Measurements from ENCODE around the gene MXRA8.

Gene MXRA8

DNA sequence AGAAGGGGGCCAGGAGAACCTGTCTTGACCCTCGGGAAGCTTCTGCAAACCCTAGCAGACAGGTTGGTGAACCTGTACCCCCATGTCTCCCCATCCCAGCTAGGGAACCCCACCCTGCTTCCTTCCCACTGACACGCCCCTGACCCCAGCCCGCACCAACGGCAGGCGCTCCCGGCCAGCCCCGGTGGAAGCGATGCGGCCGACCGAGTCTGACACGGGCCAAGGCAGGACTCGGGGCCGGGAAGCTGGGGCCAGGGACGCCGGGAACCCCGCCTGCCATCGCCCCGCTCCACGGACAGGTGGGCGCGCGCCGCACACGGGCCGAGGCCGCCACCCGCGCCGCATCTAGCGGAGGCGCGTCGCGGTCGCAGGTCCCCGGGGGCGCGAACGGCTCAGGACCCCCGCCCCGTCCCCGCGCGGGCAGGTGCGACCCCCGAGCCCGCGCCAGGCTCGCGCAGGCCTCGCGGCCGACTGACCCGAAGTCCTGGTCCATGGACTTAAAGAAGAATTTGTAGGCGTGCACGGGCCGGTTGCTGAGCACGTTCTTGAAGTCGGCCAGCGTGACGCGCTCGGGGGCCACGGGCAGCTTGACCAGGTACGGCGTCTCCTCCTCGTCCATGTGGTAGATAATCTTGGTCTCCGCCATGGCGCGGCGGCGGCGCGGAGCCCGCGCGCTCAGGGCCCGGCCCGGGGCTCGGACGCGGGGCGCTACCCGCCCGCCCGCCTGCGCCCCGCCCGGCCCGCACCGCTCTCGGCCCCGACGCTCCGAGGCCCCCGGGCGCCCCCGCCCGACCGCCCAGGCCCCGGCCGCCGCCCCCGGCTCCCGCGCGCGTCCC, 9.7 kb downstream of the MXRA8 start:
- DNase-seq (ENCODE audit: low read depth), result no peak

DNA sequence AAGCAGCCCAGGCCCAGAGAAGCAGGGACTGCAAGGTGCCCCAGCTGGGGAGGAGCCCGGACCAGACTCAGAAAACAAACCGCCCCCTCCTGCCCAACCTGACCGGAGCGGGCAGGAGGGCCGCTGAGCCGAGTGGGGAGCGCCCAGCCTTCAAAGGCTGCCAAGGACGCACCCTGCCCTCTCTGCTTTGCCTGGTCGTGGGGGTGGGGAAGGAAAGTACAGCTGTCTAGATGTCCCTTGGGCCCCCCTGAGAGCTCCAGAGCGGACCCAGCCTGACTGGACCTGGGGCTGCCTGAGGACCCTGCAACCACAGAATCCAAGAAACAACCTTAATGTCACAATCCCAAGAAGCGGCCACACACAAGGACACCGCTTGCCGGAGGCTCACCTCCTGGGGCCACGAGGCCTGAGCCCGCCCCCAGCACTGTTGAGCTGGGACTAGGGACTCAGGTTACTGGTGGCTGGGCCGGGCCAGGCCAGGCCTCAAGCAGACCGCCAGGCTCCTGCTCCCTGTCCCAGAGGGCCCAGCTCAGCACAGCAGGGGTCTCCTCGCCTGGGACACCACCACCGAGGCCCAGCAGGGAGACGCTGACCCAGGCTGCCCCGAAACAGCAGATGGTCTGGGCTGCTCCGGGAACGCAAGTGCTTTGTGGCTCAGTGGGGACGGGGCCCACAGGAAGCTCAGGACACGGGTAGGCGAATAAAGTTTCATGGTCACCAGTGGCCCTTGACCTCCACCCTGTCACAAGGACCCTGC, 10.5 kb downstream of the MXRA8 start:
- no peak for DNase-seq (ENCODE audit: low read depth)

DNA sequence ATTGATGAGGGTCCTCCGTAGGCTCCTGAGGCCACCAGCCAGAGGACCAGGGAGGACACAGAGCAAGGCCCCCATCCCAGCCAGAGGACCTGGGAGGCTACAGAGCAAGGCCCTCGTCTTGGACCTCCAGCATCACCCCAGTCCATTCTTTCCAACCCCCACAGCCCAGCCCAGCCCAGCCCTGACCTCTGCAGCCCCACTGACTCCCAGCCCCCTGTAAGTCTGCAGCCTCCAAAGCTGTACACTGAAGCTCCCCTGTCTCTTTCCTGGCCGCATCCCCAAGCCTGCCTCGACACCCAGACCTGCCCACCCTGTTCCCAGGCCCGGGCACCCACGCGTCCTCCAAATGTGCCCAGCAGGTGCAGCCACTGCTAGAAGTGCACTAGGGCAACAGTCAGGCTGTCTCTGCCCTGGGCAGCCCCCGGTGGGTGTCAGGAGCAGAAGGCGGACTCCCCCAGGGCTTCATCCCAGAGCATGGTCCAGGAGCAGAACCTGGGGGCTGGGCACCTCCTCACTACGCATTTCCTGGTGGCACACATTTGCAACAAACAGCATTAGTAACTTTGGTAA, 11.2 kb downstream of the MXRA8 start:
- DNase-seq (ENCODE audit: low read depth), result no peak

GRCh38 chr1:1346501-1346890, 11.9 kb downstream of the MXRA8 start:
- no peak for DNase-seq (ENCODE audit: low read depth)

GRCh38 chr1:1345860-1346500, 12.4 kb downstream of the MXRA8 start:
- DNase-seq (ENCODE audit: low read depth), result no peak

DNA sequence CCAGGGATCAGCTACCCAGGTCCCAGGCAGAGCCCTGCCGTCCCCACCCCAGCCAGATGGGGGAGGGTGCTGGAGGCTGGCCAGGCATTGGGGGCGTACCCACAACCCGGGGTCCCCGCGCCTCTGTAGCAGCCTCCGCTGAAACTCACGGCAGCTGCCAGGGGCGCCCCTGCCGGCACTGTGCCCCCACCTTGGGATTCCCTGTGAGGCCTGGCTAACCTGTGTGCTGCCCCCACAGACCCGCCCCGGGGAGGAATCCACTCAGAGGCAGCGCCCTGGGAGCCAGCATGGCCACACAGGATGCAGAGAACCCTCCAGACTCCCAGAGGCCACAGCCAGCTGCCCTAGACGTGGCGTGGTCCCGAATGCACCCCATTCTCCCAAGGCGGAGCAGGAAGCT, 13.0 kb downstream of the MXRA8 start:
- no peak for DNase-seq (ENCODE audit: low read depth)

DNA sequence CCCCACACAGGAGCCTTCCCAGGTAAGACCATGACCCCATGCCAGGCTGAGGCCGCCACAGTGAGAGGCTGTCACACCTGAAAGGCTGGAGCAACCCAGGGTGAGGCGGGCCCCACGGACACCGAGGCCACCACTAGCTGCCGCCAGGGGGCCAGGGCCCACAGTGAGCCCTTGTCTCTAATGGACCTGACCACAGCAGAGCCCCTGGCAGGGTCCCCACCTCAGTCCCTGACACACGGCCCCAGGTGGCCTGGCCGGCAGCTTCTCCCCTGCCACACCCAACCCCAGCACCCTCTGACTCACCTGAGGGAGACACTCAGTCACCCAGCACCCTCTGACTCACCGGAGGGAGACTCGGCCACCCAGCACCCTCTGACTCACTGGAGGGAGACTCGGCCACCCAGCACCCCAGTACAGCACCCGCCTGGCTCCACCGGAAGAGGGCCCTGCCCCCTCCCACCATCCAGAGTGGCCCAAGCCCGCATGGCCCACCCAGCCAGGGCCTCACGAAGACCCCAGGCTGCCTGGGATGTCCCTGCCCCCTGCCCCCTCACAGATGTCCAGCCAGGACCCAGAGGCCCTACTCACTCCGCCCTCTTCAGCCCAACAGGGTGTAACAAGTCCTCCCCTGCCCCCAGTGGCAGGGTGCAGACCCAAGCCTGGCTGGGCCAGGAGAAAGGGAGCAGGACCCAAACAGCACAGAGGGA, 13.5 kb downstream of the MXRA8 start:
- DNase-seq (ENCODE audit: low read depth), result no peak

DNA sequence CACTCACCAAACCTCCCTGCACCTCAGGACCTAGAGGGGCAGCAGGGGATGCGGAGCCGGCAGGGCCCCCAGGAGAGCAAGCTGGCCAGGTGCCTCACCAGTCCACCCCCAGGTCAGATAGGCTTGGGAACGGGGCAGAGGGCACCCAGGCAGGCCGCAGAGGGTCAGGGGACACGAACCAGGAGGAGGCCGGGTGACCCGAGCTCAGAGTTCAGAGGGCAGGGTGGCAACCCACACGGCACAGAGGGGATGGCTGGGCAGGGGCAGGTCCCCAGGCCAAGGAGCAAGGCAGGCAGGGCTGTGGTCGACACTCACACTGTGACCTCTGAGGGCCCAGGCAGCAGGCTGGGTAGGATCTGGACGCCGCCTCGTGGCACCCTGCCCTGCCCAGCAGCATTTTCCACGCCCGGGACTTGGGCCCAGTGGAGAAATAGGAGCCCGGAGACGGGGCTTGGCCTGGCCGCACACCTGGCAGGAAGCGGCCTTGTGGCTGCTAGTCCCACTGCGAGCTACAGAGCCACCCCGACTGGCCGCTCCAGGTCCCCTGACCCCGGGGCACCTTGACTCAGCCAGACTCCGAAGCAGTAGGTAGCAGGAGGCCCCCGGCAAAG, 14.4 kb downstream of the MXRA8 start:
- DNase-seq (ENCODE audit: low read depth), result no peak

- DNase-seq (ENCODE audit: low read depth), result no peak
Measured at GRCh38 chr1:1342584-1343115, 15.7 kb downstream of the MXRA8 start.

DNA sequence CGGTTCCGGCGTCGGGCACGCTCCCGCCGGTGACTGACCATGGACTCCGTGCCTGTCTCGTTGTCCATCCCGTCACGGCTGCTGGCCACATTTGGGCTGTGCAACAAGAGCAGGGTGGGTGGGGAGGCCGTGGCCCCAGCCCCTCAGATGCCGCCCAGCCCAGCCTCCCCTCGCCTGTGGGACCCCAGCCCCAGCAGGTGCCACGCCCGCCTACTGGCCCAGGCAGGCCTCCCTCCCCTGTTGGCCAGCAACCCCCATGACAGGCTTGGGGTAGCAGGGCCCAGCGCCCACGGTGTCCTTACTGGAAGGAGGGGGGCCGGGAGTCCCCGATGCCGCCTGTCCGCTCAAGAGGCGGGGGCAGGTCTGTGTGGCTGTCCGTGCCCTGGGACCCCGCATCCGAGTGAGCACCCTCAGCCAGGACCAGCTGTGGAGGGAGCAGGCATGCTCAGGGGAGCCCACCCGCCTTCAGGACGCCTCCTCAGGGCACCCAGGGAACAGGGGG, 16.2 kb downstream of the MXRA8 start:
- no peak for DNase-seq (ENCODE audit: low read depth)

DNA sequence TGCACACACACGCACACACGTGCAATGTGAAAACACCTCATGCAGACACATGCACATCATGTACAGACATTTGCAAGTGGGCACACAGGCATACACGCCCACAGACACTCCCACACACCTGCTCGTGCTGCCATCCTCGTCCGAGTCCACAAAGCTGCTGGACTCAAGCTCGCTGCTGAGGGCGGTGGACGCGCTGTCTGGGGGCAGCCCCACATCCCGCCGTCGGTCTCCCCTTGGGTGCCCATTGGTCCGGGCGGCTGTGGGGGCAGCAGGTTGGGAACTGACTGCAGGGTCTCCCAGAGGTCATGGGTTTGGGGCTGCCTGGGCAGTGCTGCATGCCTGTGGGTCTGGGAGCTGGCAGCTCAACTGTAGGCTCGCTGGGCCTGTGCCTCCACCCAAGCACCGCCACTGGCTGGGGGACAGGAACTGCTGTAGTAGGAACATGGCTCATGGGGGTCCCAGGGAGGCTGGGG, 16.8 kb downstream of the MXRA8 start:
- no peak for DNase-seq (ENCODE audit: low read depth)

DNA sequence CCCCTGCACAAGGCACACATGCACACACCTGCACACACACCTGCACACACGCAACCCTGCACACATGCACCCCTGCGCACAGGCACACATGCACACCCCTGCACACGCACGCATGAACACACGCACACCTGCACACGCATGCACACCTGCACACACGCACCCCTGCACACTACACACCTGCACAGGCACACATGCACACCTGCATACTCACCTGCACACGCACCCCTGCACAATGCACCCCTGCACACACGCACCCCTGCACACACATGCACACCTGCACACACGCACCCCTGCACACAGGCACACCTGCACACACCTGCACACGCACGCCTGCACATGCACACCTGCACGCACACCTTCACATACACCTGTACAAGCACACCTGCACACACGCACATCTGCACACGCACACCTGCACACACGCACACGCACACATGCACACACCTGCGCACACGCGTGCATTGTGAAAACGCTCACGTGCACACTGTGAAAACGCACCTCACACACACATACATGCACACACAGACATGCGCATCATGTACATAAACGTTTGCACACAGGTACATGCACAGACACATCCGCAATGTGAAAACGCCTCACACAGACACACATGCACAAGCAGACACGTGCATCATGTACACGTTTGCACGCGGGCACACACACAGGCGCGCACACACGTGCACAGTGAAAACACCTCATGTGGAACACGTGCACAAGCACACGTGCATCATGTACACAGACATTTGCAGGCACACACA, 17.4 kb downstream of the MXRA8 start:
- DNase-seq (ENCODE audit: low read depth), result no peak

DNA sequence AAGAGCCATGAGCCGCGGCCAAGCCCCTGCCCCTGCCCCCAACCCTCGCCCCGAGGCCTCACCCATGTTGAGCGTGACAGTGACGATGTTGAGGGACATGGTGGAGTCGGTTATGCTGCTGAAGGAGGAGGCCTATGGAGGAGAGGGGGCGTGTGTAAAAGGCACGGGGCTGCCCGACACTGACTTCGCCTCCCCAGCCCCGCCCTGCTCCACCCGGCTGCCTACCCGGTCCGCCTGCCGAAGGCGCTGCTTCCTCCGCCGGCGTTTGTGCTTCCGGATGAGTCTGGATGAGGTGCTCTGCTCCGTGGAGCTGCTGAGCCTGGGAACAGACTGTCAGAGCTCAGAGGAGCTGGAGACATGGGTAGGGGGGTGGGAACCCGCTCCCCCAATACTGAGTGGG, 18.2 kb downstream of the MXRA8 start:
- DNase-seq (ENCODE audit: low read depth), result no peak

DNA sequence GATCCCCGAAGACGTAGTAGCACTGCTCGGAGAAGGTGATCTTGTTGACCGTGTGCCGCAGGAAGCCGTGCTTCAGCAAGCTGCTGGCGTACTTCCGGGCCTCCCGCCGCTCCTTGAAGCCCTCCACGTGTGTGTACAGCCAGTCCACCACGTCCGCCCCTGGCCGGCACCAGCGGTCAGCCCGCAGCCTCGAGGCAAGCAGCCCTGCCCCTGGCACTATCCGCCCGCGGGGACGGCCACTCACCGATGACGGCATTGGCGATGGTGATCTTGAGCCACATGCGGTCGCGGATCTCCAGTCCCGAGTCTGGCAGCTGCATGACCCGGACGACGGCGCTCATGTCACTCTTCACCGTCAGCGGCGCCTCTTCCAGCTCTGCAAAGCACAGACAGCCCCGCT, 20.1 kb downstream of the MXRA8 start:
- no peak for DNase-seq (ENCODE audit: low read depth)

DNA sequence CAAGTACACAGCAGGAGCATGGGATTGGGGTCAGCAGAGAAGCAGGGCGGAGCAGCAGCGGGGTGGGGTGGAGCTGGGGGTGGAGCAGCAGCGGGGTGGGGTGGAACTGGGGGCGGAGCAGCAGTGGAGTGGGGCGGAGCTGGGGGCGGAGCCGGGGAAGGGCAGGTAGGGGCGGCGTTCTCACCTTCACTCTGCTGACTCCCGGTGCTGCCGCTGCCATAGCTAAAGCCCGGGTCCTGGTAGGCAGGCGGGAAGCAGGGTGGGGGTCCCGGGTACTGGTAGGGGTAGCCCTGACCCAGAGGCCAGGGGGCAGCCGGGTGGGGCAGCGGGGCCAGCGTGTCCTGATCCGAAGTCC, 20.6 kb downstream of the MXRA8 start:
- no peak for DNase-seq (ENCODE audit: low read depth)

- no peak for DNase-seq (ENCODE audit: low read depth)
Measured at GRCh38 chr1:1336931-1337792, 21.2 kb downstream of the MXRA8 start.

GRCh38 chr1:1336446-1336845, 21.9 kb downstream of the MXRA8 start:
- no peak for DNase-seq (ENCODE audit: low read depth)

GRCh38 chr1:1335792-1336248, 22.5 kb downstream of the MXRA8 start:
- DNase-seq (ENCODE audit: low read depth), result no peak

GRCh38 chr1:1335283-1335682, 23.1 kb downstream of the MXRA8 start:
- DNase-seq (ENCODE audit: low read depth), result no peak

All from stimulated activated CD8-positive, alpha-beta memory T cell treated with anti-CD3 and anti-CD28 coated beads, Interleukin-15, amount 100 ng/mL, for 24 hours (primary cell).